Measurements from ENCODE around the gene USP24.

The USP24 gene

GRCh38 chr1:55185832-55186231, 29.3 kb downstream of the USP24 start:
- TF ChIP-seq CTCF (conservative IDR thresholded peaks at IDR 0.05; ENCODE audit: low read length) = no peak
- no peak overlapping the region for H3K4me3 ChIP-seq (ENCODE audit: low read length)

GRCh38 chr1:55184859-55185258, 30.3 kb downstream of the USP24 start:
- no peak for DNase-seq (ENCODE audit: low read depth)
- no peak for TF ChIP-seq CTCF (conservative IDR thresholded peaks at IDR 0.05; ENCODE audit: low read length)

More at GRCh38 chr1:55185832-55186231, 29.3 kb downstream of the USP24 start:
- no peak for DNase-seq (ENCODE audit: low read depth)

GRCh38 chr1:55181666-55182065, 33.5 kb downstream of the USP24 start:
- DNase-seq (ENCODE audit: low read depth) = no peak
- TF ChIP-seq CTCF (conservative IDR thresholded peaks at IDR 0.05; ENCODE audit: low read length) = no peak
- H3K4me3 ChIP-seq (ENCODE audit: low read length) = no peak overlapping the region

More at GRCh38 chr1:55184859-55185258, 30.3 kb downstream of the USP24 start:
- no peak overlapping the region for H3K4me3 ChIP-seq (ENCODE audit: low read length)

- TF ChIP-seq CTCF (conservative IDR thresholded peaks at IDR 0.05; ENCODE audit: low read length) = no peak
- DNase-seq (ENCODE audit: low read depth) = no peak
- H3K4me3 ChIP-seq (ENCODE audit: low read length) = no peak overlapping the region
These were observed 35.0 kb downstream of the USP24 start for GRCh38 chr1:55180075-55180670.

- no peak for DNase-seq (ENCODE audit: low read depth)
- H3K4me3 ChIP-seq (ENCODE audit: low read length) = no peak overlapping the region
- TF ChIP-seq CTCF (conservative IDR thresholded peaks at IDR 0.05; ENCODE audit: low read length) = no peak
These were observed 35.9 kb downstream of the USP24 start for GRCh38 chr1:55179177-55179835.

GRCh38 chr1:55172687-55173086, 42.5 kb downstream of the USP24 start:
- no peak for DNase-seq (ENCODE audit: low read depth)
- no peak for TF ChIP-seq CTCF (conservative IDR thresholded peaks at IDR 0.05; ENCODE audit: low read length)

GRCh38 chr1:55172272-55172671, 42.9 kb downstream of the USP24 start:
- no peak for TF ChIP-seq CTCF (conservative IDR thresholded peaks at IDR 0.05; ENCODE audit: low read length)

More at GRCh38 chr1:55172687-55173086, 42.5 kb downstream of the USP24 start:
- H3K4me3 ChIP-seq (ENCODE audit: low read length) = no peak overlapping the region

More at GRCh38 chr1:55172272-55172671, 42.9 kb downstream of the USP24 start:
- H3K4me3 ChIP-seq (ENCODE audit: low read length) = no peak overlapping the region
- DNase-seq (ENCODE audit: low read depth) = no peak

All from AG10803 (cell line).